HG03066 (cell line): ENCODE results near the gene PITPNB.

Experiments
- ATAC-seq: cut with Tn5 transposase; IDR thresholded peaks from one replicate; pipeline ENCODE4 v1.9.1; 2021; ENCODE audit warnings: low read depth; ENCODE audit not compliant: unreplicated experiment

The PITPNB gene

DNA sequence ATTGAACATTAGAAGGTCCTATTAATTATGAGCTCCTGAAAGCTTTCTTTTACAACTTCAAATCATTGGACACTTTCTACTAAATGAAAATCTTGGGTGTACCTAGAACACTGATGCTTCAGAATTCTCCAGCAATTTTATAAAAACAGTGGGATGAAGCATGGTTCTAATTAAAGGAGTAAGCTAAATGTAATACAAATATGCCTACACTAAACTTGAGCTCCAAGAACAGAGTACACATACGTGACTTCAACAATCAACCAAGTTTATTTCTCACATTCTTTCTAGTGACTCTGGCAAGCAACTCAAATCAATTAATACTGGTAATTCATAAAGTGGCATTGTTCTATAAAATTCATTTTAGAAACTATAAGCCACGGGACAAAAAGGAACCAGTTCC lies 55.5 kb downstream of the PITPNB start:
- ATAC-seq = no peak

DNA sequence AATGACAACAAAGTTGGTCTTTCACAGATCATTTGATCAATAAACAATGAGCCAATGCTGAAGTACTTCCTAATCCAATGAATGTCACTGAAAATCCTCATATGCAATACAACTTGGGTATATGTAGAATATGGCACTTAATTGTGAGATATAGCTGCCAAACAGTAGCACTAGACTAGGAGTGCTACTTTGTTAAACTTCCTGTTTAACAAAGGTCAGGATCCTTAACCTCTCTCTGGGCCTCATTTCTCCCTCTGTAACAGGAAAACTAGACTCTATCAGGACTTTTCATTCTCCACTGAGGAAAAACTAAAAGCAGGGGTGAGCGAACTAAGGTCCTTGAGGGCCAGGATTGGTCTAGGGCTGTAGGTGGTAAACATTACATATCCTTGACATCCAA lies 56.1 kb downstream of the PITPNB start:
- no peak for ATAC-seq

DNA sequence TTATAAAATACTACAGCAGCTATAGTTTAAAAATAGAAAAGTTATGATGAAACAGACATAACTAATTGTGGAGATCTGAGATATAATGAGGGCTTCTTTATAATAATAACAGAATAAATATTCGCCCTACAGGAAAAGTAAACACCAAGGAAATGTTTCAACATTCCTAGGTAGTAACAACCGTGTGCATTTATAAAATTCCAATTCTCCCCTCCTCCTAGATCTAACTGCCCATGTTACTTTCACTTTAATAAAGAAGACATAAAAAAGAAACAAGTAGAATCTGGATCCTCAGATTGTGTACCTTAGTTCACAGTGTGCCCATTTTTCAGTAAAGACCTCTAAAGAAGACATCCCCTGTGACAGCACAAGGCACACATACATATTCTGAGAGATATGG lies 59.7 kb downstream of the PITPNB start:
- no peak for ATAC-seq

DNA sequence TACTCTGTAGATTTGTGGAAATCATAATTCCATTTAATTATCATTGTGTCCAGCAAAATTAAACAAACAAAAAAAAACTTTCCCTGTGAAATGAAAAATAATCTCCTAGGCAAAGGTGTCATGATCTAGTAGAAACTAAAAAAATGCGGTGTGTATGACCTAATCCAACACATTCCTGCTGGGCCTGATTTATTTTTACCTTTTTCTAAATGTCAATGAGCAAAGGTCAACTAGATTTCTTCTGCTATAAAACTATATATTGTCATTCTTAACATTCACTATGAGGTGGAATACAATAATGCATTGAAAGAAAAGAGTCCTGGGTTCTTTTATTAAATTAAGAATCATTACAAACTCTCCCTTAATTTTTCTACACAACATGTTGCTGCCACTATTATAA lies 60.4 kb downstream of the PITPNB start:
- no peak for ATAC-seq

DNA sequence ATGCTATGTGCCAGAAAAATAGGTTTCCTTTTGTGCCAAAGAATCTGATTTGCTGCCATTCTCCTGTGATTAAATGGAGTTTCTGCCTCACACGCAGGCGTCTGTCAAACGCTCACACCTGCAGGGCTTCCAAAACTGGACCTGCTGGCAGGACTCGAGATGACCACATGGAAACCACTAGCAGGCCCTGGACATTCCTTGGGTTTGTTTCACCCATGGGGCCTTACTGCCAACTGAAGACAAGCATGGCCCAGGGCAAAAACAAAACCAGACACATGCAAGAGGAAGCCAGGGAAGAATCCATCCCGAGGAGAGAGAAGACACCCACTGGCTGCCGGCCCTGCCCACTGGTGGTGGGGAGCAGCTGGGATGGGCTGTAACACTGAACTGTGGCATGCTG lies 61.6 kb downstream of the PITPNB start:
- no peak for ATAC-seq

DNA sequence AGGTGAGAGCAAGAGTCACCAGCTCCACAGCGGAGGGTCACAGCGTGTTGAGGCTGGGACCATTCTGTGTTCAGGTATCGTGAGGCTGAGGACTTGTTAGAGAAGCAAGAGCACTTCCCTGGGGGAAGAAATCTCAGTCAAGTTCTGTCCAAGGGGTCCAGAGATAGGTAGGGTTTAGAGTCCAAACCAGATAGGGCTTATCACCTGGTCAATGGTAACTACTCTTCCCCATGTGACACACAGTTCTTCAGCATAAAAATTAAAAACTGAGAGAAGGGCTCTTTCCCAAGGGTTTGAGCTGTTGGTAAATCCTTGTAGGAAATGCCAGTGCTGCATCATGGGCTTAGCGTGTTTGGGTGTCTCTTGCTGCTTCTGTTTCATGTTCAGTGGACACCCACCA lies 62.7 kb downstream of the PITPNB start:
- ATAC-seq = no peak

DNA sequence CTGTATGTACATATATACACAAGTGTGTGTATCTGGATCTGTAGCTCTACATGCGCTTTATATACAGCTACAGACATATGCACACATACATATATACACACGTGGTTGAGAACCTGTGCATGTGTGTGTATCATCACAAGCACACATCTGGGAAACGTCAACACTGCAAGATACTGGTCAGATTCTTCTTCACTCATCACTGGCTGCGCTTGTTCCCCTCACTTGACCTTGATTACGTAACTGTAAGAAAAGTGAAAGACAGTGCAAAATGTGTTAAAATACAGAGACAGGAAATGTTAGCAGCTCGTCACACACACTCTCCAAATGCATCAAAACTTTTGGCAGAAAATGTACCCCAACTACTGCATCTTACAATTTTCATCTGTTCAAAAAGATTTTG lies 65.6 kb downstream of the PITPNB start:
- no peak for ATAC-seq

DNA sequence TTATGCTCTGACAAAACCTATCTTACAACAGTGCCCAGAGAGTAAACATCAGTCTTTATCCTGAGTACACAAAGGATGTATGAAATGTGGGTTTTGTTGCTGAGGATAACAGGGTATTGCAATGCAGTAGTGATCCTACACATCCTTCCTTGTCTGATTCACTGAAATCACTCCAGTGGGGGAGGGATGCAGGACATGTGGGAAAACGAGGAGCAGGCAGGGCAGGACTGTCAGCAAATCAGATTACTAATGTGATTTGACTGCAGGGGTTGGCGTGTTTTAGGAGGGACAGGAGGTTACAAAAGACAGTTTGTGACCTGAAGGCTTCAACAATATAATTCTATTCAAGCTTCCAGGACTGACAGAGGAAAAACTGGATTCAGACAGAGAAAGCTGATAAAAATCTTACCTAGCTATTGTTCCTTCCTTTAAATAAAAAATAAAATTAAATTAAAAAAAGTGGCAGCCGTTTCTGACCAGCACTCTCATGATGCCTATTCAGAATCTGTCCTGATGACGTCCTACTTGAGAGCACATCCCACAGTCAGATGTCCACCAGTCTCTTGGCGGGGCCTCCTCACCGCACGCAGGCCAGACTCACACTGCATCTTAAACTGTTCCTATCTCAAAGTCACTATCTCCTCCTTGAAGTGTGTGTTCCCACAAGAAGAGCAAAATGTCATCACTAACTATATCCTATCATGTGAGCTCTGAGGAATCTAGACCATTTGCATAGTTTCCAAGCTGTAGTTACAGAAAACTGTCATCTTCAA lies 66.9 kb downstream of the PITPNB start:
- ATAC-seq = no peak

DNA sequence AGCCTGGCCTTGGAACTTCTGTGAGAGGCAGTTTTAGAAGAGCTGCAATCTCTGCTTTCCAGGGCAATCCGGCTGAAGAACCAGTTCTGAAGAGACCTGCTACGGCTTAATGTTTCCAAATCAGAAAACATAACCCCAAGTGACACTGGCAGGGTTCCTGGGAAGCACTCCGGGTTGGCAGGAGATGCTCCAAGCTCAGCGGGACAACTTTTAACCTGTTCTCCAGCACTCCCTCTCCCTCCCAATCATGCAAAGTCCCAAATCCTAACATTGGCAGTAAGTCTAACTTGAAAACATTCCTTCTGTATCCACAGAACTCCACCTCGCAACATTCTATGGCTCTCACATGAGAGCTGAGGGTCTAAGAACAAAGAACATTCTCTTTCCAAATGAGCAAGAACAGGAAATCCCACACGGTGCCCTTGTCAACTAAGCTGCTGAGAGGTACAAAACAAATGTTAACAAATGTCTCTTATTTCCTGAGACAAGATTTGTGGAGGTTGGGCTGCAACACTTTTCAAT lies 69.0 kb downstream of the PITPNB start:
- ATAC-seq = no peak

DNA sequence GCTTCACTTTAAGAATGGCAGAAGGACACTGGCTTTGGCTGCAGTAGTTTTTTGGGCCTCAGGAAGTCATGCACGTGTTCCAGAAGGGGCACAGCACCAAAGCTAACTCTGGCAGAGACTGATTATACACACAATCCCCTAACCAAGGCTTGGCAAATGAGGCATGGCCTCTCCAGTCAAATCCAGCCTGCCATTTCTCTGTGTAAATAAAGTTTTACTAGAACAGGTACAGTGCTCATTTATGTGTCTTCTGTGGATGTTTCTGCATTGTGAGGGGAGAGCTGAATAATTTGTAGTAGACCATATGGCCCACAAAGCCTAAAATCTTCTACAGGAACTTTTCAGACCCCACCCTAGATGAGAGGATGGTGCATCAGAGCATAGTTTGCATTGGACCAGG lies 71.1 kb downstream of the PITPNB start:
- ATAC-seq = no peak

DNA sequence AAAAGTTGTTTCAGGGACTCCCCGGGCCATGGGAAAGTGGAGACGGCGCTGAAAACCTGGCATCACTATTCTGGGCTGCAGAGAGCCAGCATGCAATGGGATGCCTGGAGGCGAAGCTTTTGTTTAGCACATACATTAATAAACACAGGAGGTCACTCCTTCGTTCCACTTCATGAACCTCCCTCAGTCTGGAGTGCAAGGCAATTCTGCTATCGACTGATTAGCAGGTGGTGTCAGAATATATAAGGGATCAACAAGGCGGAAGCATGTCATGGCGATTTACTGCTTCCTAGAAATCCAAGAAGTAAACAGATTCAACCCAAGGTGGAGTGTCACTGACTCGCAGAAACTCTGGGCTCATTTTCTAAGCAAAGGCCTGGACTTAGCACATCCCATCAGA lies 72.1 kb downstream of the PITPNB start:
- ATAC-seq = no peak

DNA sequence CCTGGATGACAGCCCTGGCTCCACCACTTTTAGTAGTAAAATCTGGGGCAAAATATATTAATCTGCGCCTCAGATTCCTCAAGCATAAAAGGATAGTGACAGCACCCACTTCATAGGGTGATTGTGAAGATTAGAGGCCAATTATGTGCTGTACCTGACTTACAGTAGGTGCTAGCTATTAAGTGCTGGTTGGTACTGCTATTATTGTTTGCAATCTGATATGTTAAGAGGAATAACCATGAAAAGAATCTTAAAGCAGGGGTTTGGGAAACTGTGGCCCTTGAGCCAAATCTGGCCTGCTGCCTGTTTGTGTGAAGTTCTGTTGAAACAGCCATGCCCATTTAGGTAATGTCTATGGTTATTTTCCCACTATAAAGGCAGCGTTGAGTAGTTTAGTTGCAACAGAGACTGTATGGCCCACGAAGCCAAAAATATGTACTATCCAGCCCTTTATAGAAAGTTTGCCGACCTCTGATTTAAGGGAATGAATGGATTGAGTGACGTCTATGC lies 72.8 kb downstream of the PITPNB start:
- ATAC-seq = no peak

DNA sequence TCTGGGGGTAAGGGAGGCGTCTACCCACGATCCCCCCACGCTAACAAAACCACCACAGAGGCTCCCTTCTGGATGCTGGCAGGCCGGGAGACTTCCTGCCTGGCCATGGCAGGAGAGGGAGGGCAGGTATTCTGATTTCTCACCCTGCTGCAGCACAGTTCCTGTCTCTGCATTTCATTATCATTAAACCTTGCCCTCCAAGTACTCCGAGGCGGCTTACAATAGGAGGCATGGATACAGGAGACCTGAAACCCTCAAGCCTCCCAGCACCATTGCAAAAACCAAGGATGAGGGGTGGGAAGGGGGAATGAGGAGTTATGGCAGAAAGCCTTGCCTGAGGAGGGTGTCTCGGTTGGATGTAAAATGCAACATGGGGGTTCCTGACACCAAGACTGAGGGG lies 73.4 kb downstream of the PITPNB start:
- no peak for ATAC-seq

DNA sequence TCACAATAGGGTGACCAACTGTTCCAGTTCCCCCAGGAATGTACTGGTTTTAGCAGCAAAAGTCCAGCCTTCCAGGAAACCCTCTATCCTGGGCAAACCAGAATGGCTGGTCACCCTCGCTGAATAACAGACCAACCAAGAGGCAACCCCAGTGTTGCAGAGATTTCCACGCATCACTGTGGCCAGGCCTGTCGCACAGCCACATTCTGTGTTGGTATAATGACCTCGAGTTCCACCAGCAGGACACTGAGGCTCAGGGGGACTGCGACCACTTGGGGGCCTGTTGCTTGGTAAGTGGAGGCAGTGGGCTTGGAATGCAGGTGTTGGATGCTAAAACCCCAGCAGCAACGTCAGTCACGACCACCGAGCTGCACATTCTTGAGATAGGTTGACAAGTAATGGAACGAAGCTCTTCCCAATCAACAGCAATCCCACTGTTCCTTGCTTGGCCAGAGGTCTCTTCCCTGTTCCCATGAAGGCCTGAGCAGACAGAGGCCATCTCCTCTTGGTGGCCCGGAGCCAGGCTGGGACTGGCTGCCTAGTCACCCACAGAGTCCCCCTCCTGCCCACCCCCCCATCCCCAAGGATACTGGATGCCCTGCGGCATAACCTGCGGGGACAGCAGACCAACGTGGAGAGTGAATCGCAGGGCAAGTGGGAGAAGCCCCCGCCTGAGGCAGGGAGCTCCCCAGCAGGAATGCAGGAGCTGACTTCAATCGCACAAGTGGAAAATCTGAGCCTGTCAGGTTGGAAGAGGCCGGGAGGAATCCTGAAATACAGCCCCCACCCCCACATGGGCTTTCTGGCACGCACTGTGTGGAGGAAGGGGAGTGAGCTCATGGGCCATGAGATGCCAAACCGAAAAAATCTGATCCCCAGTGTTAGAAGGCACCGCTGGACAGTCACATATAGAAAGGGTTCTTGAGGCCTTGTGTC lies 74.1 kb downstream of the PITPNB start:
- ATAC-seq = no peak

DNA sequence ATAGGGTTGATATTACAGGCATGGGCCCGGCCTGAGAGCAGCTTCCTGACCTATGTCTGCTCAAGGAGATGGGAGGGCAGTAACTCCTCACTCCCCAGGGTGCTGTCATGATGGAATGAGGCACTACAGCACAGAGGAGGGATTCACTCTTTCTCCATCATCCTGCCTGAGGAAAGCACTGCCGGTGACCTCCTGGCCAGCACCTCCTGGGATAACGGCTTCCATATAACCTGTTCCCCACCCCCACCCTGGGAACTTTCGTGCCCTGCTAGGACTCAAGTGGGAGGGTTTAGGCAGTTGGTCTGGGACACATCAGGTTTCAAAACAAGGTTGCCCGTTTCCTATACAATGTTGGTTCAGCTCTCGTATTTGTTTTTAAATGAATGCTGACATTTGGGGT lies 74.8 kb downstream of the PITPNB start:
- no peak for ATAC-seq

DNA sequence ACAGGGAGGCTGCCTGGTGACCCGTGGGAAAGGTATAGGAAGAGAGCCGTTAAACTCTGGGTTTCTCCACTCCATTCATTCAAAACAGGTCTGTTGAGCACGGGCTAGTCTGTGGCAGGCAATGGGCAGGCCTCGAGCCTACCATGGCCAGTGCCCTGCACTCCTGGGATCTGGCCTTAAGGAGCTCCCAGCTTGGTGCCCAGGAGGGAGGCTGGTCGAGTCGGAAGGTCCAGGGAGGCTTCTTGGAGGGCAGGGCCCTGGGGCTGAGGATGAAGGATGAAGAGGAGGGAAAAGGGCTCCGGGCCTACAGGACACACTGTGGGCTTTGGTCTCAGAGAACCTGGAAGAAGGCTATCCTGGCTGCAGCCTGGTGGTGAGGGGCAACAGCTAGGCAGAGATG lies 75.6 kb downstream of the PITPNB start:
- no peak for ATAC-seq

DNA sequence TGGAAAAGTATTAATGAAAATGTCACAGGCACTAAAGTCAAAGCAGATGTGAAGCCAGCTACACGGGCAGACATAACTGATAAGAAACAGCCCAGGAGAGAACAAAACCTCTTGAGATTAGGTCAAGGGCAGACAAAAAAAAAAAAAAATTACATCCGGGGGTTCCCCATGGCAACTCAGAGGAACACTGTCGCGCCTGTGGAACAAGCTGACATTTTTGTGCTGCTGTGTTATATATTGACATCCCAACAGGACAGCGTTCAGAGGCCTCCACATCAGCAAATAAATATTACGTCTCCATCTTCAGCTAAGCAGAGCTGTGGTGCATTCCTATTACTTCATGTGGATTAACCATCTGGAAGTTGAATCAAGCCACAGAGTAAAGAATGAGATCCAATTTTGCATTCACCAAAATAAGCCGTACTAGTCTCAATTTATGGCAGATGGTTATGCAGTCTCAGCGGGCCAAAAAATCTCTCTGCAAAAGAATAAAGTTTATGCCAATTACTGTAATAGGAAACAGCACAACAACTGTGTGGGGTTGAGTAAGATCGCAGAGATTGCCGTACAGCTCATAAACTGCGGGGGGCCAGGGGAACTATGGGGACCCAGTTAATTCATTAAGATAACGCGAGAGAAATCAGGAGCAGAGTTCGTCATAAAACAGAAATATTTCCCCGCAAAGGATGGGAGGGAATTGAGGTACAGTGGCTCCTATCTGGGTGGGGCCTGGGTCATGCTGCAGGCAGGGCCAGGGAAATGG lies 76.2 kb downstream of the PITPNB start:
- no peak for ATAC-seq

DNA sequence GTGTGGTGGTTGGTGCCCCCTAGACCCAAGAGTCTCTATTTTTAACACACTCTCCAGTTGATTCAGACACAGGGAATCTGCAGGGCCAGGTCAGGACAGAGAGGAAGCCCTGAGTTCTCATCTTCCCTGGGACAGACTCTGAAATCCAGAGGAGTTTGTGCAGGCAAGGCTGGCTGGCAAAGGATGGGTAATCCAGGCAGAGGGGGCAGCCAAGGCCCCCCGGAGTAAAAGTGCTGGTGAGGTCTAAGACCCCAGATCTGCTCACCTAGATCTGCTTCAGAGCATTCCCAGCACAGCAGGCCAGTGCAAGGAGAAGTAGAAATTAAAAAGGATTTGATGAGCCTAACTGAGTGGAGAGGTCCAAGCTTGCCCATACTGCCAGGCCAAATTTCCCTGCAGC lies 76.9 kb downstream of the PITPNB start:
- ATAC-seq = no peak

DNA sequence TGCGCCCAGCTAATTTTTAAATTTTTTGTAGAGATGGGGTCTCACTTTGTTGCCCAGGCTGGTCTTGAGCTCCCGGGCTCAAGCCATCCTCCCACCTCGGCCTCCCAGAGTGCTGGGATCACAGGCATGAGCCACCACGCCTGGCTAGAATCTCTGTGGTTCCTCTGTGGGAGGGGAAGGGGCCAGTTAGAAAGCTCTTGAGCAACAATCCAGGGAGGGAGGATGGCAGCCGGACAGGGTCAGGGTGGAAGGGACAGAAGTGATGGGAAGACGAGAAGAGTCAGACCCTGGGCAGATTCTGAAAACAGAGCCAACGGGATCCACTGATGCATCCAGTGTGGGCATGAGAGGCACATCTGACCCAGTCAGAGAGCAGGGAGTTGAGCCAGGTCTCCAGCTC lies 78.6 kb downstream of the PITPNB start:
- ATAC-seq = no peak

DNA sequence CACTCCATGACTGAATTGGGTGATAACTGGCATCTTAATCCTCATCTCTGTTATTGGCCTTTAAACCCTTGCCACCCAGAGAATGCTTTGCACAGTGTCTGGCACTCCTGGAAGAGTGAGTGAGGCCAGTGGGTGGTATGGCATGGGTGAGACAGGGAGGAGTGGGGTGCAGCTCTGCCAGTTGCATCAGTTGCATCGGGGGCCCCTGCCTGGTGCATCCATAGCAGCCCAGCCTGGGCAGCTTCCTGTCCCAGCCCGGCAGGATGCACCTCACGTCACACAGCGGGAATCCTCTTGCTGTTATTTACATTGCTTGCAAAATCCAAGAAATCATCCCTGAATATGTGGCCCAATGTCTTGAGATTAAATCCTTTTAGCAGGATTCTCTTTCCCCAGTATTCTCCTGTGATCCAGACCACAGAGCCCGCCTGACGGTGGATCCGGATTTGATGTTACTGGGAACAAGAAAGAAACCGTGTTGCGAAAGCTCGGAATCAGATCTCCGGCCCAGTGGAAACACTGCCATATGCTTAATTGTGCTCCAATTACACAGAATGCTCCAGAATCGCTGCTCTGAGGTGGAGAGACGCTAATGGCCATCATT lies 79.9 kb downstream of the PITPNB start:
- no peak for ATAC-seq
